A673 (cell line): ENCODE data around the gene RNF149.

Experiments used
- CTCF ChIP-seq: fragments of 300-800, 200-600 bp; sonication (generic); conservative IDR thresholded peaks from 2 replicates; pipeline ENCODE4 v1.5.1; 2017; ENCODE audit warnings: low read depth, mild to moderate bottlenecking, antibody characterized with exemption, low read length, moderate library complexity, mixed read lengths
- EZH2 ChIP-seq: fragments of 200-600 bp; sonication (generic); IDR thresholded peaks from 2 replicates; pipeline ENCODE4 v1.6.1; 2017; ENCODE audit warnings: borderline replicate concordance, low read depth, mild to moderate bottlenecking, mixed read lengths, antibody characterized with exemption, low read length; ENCODE audit not compliant: poor library complexity, severe bottlenecking

DNA sequence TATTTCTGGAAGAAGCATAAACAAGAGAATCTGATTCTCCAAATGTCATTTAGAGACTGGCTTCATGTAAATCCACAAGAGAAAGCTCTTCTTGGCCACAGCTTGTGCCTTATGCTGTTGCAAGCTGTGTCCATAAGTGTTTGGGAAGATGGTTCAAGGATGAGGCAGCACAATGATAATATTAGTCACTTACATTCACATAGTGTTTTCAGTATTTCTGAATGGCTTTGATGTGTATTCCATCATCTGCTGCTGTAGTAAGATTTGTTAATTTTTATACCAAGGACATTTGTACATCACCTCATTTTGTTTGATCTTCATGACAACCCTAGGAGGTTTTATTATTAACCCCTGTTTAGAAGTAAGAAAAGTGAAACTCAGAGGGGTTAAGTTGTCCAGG is 48.9 kb upstream of the RNF149 start:
- TF ChIP-seq CTCF (no peak), EZH2 (no peak)
